ENCODE results near the gene FKBP4. TPM values are rescaled to one million over a fixed set of nuclear protein-coding genes. Genes with fewer than 3 reads are reported as not detected.

The FKBP4 gene
- total and polyA plus RNA-seq, 9 of the 15 experiments (the other 6 are each of a cell fraction or from before 2014, with no cell fraction given): 16.3 to 154 (median 90.1) TPM

DNA sequence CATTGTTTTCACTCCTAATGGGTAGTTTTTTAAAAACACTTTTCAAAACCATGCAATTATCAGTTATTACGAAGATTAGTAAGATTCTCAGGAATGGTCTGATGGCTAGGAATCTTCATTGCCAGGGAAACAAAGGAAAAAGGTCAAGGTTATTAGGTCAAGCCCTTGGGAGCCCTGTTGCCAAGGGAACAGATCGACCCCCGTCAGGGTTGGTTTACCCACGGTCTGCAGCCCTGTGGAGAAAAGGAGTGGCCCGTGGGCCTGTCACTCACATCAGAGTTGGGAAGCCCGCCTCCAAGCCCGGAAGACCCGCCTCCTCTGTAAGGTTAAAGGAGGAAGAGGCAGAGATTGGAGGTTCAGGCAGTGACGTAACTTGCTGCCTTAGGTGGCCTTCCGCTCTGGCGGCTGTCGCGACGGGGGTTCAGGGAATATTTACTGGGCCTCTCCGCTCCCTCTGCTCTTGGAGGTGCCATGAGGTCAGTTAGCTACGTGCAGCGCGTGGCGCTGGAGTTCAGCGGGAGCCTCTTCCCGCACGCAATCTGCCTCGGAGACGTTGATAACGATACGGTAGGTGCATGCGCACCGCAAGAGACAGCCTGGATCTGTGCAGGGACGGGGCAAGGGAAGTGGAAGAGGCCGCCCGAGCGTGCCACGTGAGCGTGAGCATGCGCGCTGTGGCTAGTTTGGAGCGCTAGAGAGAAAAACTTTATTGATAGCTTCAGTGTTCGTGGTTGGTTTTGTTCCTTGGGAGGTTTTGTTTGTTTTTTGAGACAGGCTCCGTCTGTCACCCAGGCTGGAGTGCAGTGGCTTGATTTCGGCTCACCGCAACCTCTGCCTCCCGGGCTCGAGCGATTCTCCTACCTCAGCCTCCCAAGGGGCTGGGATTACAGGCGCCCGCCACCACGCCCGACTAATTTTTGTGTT lies 17.8 kb downstream of the FKBP4 start, which contains the start of gene ITFG2 (continued):
- TF ChIP-seq, protein P1, sequence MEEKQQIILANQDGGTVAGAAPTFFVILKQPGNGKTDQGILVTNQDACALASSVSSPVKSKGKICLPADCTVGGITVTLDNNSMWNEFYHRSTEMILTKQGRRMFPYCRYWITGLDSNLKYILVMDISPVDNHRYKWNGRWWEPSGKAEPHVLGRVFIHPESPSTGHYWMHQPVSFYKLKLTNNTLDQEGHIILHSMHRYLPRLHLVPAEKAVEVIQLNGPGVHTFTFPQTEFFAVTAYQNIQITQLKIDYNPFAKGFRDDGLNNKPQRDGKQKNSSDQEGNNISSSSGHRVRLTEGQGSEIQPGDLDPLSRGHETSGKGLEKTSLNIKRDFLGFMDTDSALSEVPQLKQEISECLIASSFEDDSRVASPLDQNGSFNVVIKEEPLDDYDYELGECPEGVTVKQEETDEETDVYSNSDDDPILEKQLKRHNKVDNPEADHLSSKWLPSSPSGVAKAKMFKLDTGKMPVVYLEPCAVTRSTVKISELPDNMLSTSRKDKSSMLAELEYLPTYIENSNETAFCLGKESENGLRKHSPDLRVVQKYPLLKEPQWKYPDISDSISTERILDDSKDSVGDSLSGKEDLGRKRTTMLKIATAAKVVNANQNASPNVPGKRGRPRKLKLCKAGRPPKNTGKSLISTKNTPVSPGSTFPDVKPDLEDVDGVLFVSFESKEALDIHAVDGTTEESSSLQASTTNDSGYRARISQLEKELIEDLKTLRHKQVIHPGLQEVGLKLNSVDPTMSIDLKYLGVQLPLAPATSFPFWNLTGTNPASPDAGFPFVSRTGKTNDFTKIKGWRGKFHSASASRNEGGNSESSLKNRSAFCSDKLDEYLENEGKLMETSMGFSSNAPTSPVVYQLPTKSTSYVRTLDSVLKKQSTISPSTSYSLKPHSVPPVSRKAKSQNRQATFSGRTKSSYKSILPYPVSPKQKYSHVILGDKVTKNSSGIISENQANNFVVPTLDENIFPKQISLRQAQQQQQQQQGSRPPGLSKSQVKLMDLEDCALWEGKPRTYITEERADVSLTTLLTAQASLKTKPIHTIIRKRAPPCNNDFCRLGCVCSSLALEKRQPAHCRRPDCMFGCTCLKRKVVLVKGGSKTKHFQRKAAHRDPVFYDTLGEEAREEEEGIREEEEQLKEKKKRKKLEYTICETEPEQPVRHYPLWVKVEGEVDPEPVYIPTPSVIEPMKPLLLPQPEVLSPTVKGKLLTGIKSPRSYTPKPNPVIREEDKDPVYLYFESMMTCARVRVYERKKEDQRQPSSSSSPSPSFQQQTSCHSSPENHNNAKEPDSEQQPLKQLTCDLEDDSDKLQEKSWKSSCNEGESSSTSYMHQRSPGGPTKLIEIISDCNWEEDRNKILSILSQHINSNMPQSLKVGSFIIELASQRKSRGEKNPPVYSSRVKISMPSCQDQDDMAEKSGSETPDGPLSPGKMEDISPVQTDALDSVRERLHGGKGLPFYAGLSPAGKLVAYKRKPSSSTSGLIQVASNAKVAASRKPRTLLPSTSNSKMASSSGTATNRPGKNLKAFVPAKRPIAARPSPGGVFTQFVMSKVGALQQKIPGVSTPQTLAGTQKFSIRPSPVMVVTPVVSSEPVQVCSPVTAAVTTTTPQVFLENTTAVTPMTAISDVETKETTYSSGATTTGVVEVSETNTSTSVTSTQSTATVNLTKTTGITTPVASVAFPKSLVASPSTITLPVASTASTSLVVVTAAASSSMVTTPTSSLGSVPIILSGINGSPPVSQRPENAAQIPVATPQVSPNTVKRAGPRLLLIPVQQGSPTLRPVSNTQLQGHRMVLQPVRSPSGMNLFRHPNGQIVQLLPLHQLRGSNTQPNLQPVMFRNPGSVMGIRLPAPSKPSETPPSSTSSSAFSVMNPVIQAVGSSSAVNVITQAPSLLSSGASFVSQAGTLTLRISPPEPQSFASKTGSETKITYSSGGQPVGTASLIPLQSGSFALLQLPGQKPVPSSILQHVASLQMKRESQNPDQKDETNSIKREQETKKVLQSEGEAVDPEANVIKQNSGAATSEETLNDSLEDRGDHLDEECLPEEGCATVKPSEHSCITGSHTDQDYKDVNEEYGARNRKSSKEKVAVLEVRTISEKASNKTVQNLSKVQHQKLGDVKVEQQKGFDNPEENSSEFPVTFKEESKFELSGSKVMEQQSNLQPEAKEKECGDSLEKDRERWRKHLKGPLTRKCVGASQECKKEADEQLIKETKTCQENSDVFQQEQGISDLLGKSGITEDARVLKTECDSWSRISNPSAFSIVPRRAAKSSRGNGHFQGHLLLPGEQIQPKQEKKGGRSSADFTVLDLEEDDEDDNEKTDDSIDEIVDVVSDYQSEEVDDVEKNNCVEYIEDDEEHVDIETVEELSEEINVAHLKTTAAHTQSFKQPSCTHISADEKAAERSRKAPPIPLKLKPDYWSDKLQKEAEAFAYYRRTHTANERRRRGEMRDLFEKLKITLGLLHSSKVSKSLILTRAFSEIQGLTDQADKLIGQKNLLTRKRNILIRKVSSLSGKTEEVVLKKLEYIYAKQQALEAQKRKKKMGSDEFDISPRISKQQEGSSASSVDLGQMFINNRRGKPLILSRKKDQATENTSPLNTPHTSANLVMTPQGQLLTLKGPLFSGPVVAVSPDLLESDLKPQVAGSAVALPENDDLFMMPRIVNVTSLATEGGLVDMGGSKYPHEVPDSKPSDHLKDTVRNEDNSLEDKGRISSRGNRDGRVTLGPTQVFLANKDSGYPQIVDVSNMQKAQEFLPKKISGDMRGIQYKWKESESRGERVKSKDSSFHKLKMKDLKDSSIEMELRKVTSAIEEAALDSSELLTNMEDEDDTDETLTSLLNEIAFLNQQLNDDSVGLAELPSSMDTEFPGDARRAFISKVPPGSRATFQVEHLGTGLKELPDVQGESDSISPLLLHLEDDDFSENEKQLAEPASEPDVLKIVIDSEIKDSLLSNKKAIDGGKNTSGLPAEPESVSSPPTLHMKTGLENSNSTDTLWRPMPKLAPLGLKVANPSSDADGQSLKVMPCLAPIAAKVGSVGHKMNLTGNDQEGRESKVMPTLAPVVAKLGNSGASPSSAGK (IDR thresholded peaks at IDR 0.05): peak; percentile 73
- no peak for TF ChIP-seq ZNF507 (tag; conservative IDR thresholded peaks at IDR 0.05)
- TF ChIP-seq, protein P2, sequence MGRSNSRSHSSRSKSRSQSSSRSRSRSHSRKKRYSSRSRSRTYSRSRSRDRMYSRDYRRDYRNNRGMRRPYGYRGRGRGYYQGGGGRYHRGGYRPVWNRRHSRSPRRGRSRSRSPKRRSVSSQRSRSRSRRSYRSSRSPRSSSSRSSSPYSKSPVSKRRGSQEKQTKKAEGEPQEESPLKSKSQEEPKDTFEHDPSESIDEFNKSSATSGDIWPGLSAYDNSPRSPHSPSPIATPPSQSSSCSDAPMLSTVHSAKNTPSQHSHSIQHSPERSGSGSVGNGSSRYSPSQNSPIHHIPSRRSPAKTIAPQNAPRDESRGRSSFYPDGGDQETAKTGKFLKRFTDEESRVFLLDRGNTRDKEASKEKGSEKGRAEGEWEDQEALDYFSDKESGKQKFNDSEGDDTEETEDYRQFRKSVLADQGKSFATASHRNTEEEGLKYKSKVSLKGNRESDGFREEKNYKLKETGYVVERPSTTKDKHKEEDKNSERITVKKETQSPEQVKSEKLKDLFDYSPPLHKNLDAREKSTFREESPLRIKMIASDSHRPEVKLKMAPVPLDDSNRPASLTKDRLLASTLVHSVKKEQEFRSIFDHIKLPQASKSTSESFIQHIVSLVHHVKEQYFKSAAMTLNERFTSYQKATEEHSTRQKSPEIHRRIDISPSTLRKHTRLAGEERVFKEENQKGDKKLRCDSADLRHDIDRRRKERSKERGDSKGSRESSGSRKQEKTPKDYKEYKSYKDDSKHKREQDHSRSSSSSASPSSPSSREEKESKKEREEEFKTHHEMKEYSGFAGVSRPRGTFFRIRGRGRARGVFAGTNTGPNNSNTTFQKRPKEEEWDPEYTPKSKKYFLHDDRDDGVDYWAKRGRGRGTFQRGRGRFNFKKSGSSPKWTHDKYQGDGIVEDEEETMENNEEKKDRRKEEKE (IDR thresholded peaks at IDR 0.05; ENCODE audit: borderline replicate concordance in 1 of 2, control insufficient read depth in 1 of 2, low read depth in 2 of 2, low read length in 1 of 2): no peak
- peak; percentile 62; the same call in 1 of the 2 replicates for TF ChIP-seq KLF1 (tag; IDR thresholded peaks at IDR 0.05)
- no peak for TF ChIP-seq MTA1 (IDR thresholded peaks at IDR 0.05; ENCODE audit: borderline replicate concordance)
- TF ChIP-seq, protein P3, sequence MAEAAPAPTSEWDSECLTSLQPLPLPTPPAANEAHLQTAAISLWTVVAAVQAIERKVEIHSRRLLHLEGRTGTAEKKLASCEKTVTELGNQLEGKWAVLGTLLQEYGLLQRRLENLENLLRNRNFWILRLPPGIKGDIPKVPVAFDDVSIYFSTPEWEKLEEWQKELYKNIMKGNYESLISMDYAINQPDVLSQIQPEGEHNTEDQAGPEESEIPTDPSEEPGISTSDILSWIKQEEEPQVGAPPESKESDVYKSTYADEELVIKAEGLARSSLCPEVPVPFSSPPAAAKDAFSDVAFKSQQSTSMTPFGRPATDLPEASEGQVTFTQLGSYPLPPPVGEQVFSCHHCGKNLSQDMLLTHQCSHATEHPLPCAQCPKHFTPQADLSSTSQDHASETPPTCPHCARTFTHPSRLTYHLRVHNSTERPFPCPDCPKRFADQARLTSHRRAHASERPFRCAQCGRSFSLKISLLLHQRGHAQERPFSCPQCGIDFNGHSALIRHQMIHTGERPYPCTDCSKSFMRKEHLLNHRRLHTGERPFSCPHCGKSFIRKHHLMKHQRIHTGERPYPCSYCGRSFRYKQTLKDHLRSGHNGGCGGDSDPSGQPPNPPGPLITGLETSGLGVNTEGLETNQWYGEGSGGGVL (CRISPR knock-in tag; IDR thresholded peaks at IDR 0.05): no peak
- TF ChIP-seq MAFG (tag; conservative IDR thresholded peaks at IDR 0.05): no peak
- TF ChIP-seq POU5F1 (IDR thresholded peaks at IDR 0.05; ENCODE audit: borderline replicate concordance, low read depth, low read length, partially characterized antibody): no peak
- TF ChIP-seq ZNF12 (CRISPR knock-in tag; IDR thresholded peaks at IDR 0.05): peak; percentile 41; the same call in 1 of the 2 replicates
